Measurements from ENCODE around the gene LRRC39. TPM values are rescaled to one million over a fixed set of nuclear protein-coding genes. Genes with fewer than 3 reads are reported as not detected.
A peak's percentile ranks its signal among the peaks of the same experiment; 100 is the strongest.

LRRC39 gene
- polyA plus RNA-seq, 3 donors: 0.39 to 1.6 TPM; not detected in 1

DNA sequence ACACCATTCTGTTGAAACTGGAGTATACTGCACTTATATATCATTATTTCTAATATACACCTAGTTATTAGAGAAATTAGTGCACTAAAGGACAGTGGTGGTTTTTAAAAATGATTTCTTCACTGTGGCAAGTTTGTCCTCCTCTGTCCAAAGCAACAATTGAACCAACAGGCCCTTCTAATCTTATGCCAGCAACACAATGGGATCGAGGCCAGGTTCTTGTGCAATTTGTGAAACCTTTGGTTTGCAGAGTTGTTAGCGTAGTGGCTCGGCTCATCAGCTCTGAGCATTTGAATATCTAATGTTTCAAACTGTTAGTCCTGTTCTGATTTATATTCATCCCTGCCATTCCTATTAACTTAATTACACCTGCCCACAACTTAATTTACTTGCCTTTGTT lies 9.9 kb upstream of the LRRC39 start:
- H3K27ac ChIP-seq (ENCODE audit: low read depth in 1 of 2, low read length in 2 of 2): no peak overlapping the region
- intact Hi-C loops (cut with micrococcal nuclease): no loop called here
- no peak overlapping the region for H2AFZ ChIP-seq (ENCODE audit: insufficient read depth, low read depth, low read length, poor library complexity, severe bottlenecking)
- no peaks in the 10 kb centered on the region for H3K27me3 ChIP-seq (ENCODE audit: control insufficient read depth in 2 of 2, insufficient read depth in 2 of 2, low read length in 2 of 2)
- H3K4me1 ChIP-seq (ENCODE audit: control insufficient read depth in 1 of 2, insufficient read depth in 2 of 2, low read length in 2 of 2): no peaks in the 10 kb centered on the region
- Mint-ChIP-seq H3K4me1 (no peaks in the 10 kb centered on the region), H3K36me3 (peaks cover 13% of the 10 kb centered on the region in 2 donors), H3K9me3 (peaks cover 0 to 8% (median 0%) of the 10 kb centered on the region in 7 donors), H3K27me3 (ENCODE audit: low read depth in 3 of 3) (no peaks in the 10 kb centered on the region), H3K27ac (no peak overlapping the region), H3K4me3 (no peak overlapping the region)
- H3K36me3 ChIP-seq (replicated peaks in 1 of 2; ENCODE audit: control insufficient read depth in 1 of 2, insufficient read depth in 2 of 2, low read length in 2 of 2): peaks cover 5 to 16% of the 10 kb centered on the region in 2 donors
- no peak overlapping the region for H3K4me2 ChIP-seq (replicated peaks; ENCODE audit: extremely low read depth, low read length, poor library complexity, severe bottlenecking)
- no peak overlapping the region for H3K9ac ChIP-seq (ENCODE audit: insufficient read depth, low read length, poor library complexity, severe bottlenecking)
- no peaks in the 10 kb centered on the region for H4K20me1 ChIP-seq (ENCODE audit: insufficient read depth, low read length)
- 20% methylated on average over 1 of the region's 3 CpGs for WGBS (ENCODE audit: insufficient coverage)
- no peak for DNase-seq
- TF ChIP-seq CTCF (IDR thresholded peaks at IDR 0.05): no peak
- H3K4me3 ChIP-seq (replicated peaks in 1 of 3; ENCODE audit: low read depth in 2 of 3, low read length in 3 of 3): no peak overlapping the region
- no peaks in the 10 kb centered on the region for H3K9me3 ChIP-seq (replicated peaks in 1 of 2; ENCODE audit: control insufficient read depth in 1 of 2, insufficient read depth in 1 of 2, low read length in 2 of 2)
- H3K79me2 ChIP-seq (ENCODE audit: insufficient read depth, low read length): no peaks in the 10 kb centered on the region

- peaks cover 0 to 17% (median 0%) of the 10 kb centered on the region in 7 donors for H3K9me3 Mint-ChIP-seq
- no peak overlapping the region for H3K4me3 Mint-ChIP-seq
- peaks cover 0 to 4% of the 10 kb centered on the region in 2 donors for H3K36me3 Mint-ChIP-seq
- 0% methylated on average over 1 of the region's 1 CpG for WGBS (ENCODE audit: insufficient coverage)
- Histone ChIP-seq H3K9me3 (replicated peaks in 1 of 2; ENCODE audit: control insufficient read depth in 1 of 2, insufficient read depth in 1 of 2, low read length in 2 of 2) (no peaks in the 10 kb centered on the region), H4K20me1 (ENCODE audit: insufficient read depth, low read length) (no peaks in the 10 kb centered on the region), H3K4me3 (replicated peaks in 1 of 3; ENCODE audit: low read depth in 2 of 3, low read length in 3 of 3) (no peak overlapping the region), H3K27me3 (ENCODE audit: control insufficient read depth in 2 of 2, insufficient read depth in 2 of 2, low read length in 2 of 2) (no peaks in the 10 kb centered on the region), H3K79me2 (ENCODE audit: insufficient read depth, low read length) (no peaks in the 10 kb centered on the region), H3K9ac (ENCODE audit: insufficient read depth, low read length, poor library complexity, severe bottlenecking) (no peak overlapping the region), H3K27ac (ENCODE audit: low read depth in 1 of 2, low read length in 2 of 2) (no peak overlapping the region), H2AFZ (ENCODE audit: insufficient read depth, low read depth, low read length, poor library complexity, severe bottlenecking) (no peak overlapping the region), H3K4me1 (ENCODE audit: control insufficient read depth in 1 of 2, insufficient read depth in 2 of 2, low read length in 2 of 2) (no peaks in the 10 kb centered on the region), H3K4me2 (replicated peaks; ENCODE audit: extremely low read depth, low read length, poor library complexity, severe bottlenecking) (no peak overlapping the region), H3K36me3 (replicated peaks in 1 of 2; ENCODE audit: control insufficient read depth in 1 of 2, insufficient read depth in 2 of 2, low read length in 2 of 2) (peaks cover 3 to 5% of the 10 kb centered on the region in 2 donors)
- intact Hi-C loops (cut with micrococcal nuclease): no loop called here
- peak overlapping the region in 1 of 7 donors; percentile 78 for H3K27ac Mint-ChIP-seq
- no peaks in the 10 kb centered on the region for H3K4me1 Mint-ChIP-seq
- TF ChIP-seq CTCF (IDR thresholded peaks at IDR 0.05): no peak
- DNase-seq: no peak
- no peaks in the 10 kb centered on the region for H3K27me3 Mint-ChIP-seq (ENCODE audit: low read depth in 3 of 3)
These were observed 6.5 kb upstream of the LRRC39 start for GRCh38 chr1:100184536-100184935.

All from CD14-positive monocyte (primary cell).